ENCODE measurements around the gene ZMYM5.
"Not testable (repeated sequence)": the region's sequence is repeated elsewhere in the genome, so short reads cannot be mapped to it uniquely, and the experiment has no call there.

ZMYM5 gene

GRCh38 chr13:19791953-19792537, 71.4 kb downstream of the ZMYM5 start:
- 77 to 81% methylated on average over 7 of the region's 7 CpGs for WGBS, 2 experiments
- H3K27ac ChIP-seq (ENCODE audit: insufficient read depth, low read depth, low read length, poor library complexity, severe bottlenecking), result no peak overlapping the region

GRCh38 chr13:19782727-19783682, 80.4 kb downstream of the ZMYM5 start, which contains the start of gene PSPC1:
Gene PSPC1 (minus strand): TSS chr13:19782945. CDS start chr13:19782757, 188 bp downstream.
- not testable (repeated sequence) for H3K36me3 ChIP-seq (ENCODE audit: control insufficient read depth, insufficient read depth, low read length); H3K9me3 ChIP-seq (ENCODE audit: control insufficient read depth, low read length); H3K4me1 ChIP-seq (ENCODE audit: control insufficient read depth, insufficient read depth, low read length); H3K27me3 ChIP-seq (ENCODE audit: control insufficient read depth, insufficient read depth, low read length, poor library complexity, severe bottlenecking)
- Histone ChIP-seq H3K4me3 (ENCODE audit: insufficient read depth, low read depth, low read length) (peak within 1 kb of the TSS; percentile 95), H3K27ac (ENCODE audit: insufficient read depth, low read depth, low read length, poor library complexity, severe bottlenecking) (peak within 1 kb of the TSS; percentile 64)
- WGBS, 2 experiments, result 25 to 27% methylated on average over 47 to 49 of the region's 50 CpGs

More at GRCh38 chr13:19791953-19792537, 71.4 kb downstream of the ZMYM5 start:
- Histone ChIP-seq H3K4me1 (ENCODE audit: control insufficient read depth, insufficient read depth, low read length) (no peaks in the 10 kb centered on the region), H3K27me3 (ENCODE audit: control insufficient read depth, insufficient read depth, low read length, poor library complexity, severe bottlenecking) (no peaks in the 10 kb centered on the region), H3K36me3 (ENCODE audit: control insufficient read depth, insufficient read depth, low read length) (no peaks in the 10 kb centered on the region), H3K4me3 (ENCODE audit: insufficient read depth, low read depth, low read length) (no peak overlapping the region), H3K9me3 (ENCODE audit: control insufficient read depth, low read length) (no peaks in the 10 kb centered on the region)

GRCh38 chr13:19782049-19782726, 81.3 kb downstream of the ZMYM5 start:
- WGBS, 2 experiments, result 0% methylated on average over 77 of the region's 77 CpGs
- Histone ChIP-seq H3K36me3 (ENCODE audit: control insufficient read depth, insufficient read depth, low read length) (no peaks in the 10 kb centered on the region), H3K4me3 (ENCODE audit: insufficient read depth, low read depth, low read length) (peak overlapping the region; percentile 95)

GRCh38 chr13:19781526-19781925, 81.9 kb downstream of the ZMYM5 start:
- WGBS, 2 experiments, result 26 to 27% methylated on average over 7 of the region's 9 CpGs
- Histone ChIP-seq H3K36me3 (ENCODE audit: control insufficient read depth, insufficient read depth, low read length) (no peaks in the 10 kb centered on the region), H3K27ac (ENCODE audit: insufficient read depth, low read depth, low read length, poor library complexity, severe bottlenecking) (no peak overlapping the region)

More at GRCh38 chr13:19782049-19782726, 81.3 kb downstream of the ZMYM5 start:
- H3K27ac ChIP-seq (ENCODE audit: insufficient read depth, low read depth, low read length, poor library complexity, severe bottlenecking), result peak overlapping the region; percentile 64
- H3K27me3 ChIP-seq (ENCODE audit: control insufficient read depth, insufficient read depth, low read length, poor library complexity, severe bottlenecking), result no peaks in the 10 kb centered on the region
- peaks cover 2% of the 10 kb centered on the region for H3K9me3 ChIP-seq (ENCODE audit: control insufficient read depth, low read length)
- H3K4me1 ChIP-seq (ENCODE audit: control insufficient read depth, insufficient read depth, low read length), result no peaks in the 10 kb centered on the region

GRCh38 chr13:19780753-19781418, 82.6 kb downstream of the ZMYM5 start:
- H3K36me3 ChIP-seq (ENCODE audit: control insufficient read depth, insufficient read depth, low read length); H3K4me1 ChIP-seq (ENCODE audit: control insufficient read depth, insufficient read depth, low read length); H3K27ac ChIP-seq (ENCODE audit: insufficient read depth, low read depth, low read length, poor library complexity, severe bottlenecking); H3K27me3 ChIP-seq (ENCODE audit: control insufficient read depth, insufficient read depth, low read length, poor library complexity, severe bottlenecking); H3K9me3 ChIP-seq (ENCODE audit: control insufficient read depth, low read length): not testable (repeated sequence)
- peak overlapping the region; percentile 95 for H3K4me3 ChIP-seq (ENCODE audit: insufficient read depth, low read depth, low read length)
- WGBS, 2 experiments, result 96% methylated on average over 20 of the region's 22 CpGs

More at GRCh38 chr13:19781526-19781925, 81.9 kb downstream of the ZMYM5 start:
- peak overlapping the region; percentile 95 for H3K4me3 ChIP-seq (ENCODE audit: insufficient read depth, low read depth, low read length)
- H3K4me1 ChIP-seq (ENCODE audit: control insufficient read depth, insufficient read depth, low read length), result no peaks in the 10 kb centered on the region
- no peaks in the 10 kb centered on the region for H3K27me3 ChIP-seq (ENCODE audit: control insufficient read depth, insufficient read depth, low read length, poor library complexity, severe bottlenecking)
- peaks cover 2% of the 10 kb centered on the region for H3K9me3 ChIP-seq (ENCODE audit: control insufficient read depth, low read length)

Data from ectodermal cell (in vitro differentiated cells).